ENCODE measurements around the gene OXSR1. TPM values are rescaled to one million over a fixed set of nuclear protein-coding genes. Genes with fewer than 3 reads are reported as not detected.
A peak's percentile ranks its signal among the peaks of the same experiment; 100 is the strongest.

OXSR1 gene
- polyA plus RNA-seq, 1 donor from 2014 or later: 13.0 TPM

DNA sequence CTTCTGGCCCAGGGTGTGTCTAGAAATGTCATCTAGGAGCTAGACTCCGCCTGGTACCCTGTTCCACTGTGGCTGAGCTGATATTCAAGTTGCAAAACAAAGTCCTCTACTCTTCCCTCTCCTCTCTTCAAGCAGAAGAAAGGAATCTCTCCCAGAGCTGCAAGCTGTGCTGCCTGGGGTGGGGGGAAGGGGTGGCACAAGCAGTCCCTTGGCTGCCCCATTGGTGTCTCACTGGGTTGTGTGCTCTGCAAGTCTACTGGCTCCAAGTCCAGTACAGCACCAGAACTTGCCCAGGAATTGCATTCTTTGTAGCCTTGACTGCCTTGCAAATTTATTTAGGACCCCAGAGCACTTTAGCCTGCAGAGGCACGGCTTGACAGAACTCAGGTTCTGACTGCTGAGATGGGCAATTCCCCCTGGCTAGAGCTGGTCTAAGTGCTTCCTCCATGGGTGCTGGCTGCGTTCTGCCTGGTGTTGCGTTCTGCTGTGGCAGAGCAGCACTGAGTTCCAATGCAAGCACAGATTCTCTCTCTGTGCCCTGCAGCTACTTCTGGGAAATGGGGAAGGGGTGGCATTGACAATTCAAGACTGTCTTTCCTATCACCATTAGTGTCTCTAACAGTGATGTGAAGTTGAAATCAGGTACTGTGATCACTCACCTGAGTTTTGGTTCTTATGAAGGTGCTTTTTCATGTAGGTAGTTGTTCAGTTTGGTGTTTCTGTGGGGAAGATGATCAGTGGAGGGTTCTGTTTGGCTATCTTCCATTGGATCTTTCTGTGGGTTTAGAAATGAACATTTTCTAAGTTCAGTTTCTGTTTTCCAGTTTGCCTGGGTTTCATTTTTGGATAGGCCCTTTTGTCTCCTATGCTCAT, 39.5 kb downstream of the OXSR1 start:
- Mint-ChIP-seq H3K27me3 (no peaks in the 10 kb centered on the region), H3K27ac (no peak overlapping the region), H3K4me1 (peaks cover 12 to 25% (median 16%) of the 10 kb centered on the region in 3 donors), H3K4me3 (peak overlapping the region in 1 of 4 donors; percentile 12), H3K9me3 (peaks cover 0 to 1% (median 0%) of the 10 kb centered on the region in 3 donors), H3K36me3 (peaks cover 19% of the 10 kb centered on the region)

DNA sequence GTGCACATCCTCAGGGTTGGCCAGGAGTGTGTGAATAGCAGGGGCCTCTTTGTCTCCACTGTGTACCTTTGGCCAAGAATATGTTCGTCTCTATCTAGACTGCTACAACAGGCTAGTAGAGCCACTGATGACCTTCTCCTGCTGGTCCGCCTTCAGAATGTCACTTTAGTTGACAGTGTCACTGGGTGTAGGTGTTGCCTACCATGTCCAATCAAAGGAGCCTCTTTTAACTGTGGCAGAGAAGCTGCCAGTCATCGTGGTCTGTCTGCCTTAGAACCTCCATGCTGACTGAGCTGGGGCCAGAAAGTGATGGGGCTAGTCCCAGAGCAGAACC, 40.1 kb downstream of the OXSR1 start:
- Mint-ChIP-seq H3K27me3 (no peaks in the 10 kb centered on the region), H3K27ac (no peak overlapping the region), H3K9me3 (peaks cover 0 to 1% (median 0%) of the 10 kb centered on the region in 3 donors), H3K4me1 (peaks cover 18 to 31% (median 22%) of the 10 kb centered on the region in 3 donors), H3K4me3 (no peak overlapping the region), H3K36me3 (peaks cover 16% of the 10 kb centered on the region)

DNA sequence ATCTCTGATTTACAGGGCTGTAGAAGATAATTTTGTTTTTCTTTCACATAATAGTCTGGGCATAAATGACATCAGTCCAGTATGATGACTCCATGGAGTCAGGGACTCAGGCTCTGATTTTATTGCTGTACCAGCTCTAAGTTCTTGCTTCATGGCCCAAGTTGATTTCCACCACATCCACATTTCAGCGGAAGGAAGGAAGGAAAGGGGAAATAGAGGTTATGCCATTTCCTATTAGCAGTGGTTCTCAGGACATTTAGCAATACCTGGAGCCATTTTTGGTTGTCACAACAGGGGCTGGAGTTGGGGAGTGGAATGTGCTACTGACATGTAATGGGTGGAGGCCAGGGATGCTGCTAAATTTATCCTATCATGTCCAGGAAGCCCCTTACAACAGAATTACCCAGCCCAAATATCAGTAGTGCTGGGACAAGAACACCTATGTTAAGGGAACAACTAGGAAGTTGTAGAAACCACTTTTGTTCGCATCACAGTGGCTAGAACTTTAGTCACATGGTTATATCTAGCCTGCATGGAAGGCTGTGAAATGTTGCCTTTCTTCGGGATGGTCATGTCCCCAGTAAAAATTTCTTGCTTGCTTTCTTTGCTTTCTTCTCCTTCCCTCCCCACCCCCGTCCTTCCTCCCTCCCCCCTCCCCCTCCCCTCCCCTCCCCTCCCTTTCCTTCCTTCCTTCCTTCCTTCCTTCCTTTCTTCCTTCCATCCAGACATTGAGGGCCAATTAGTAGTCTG, 42.1 kb downstream of the OXSR1 start:
- no peak overlapping the region for H3K4me3 Mint-ChIP-seq
- H3K9me3 Mint-ChIP-seq: peaks cover 0 to 1% (median 0%) of the 10 kb centered on the region in 3 donors
- H3K27ac Mint-ChIP-seq: no peak overlapping the region
- peaks cover 14% of the 10 kb centered on the region for H3K36me3 Mint-ChIP-seq
- H3K4me1 Mint-ChIP-seq: peaks cover 22 to 38% (median 23%) of the 10 kb centered on the region in 3 donors
- H3K27me3 Mint-ChIP-seq: no peaks in the 10 kb centered on the region

DNA sequence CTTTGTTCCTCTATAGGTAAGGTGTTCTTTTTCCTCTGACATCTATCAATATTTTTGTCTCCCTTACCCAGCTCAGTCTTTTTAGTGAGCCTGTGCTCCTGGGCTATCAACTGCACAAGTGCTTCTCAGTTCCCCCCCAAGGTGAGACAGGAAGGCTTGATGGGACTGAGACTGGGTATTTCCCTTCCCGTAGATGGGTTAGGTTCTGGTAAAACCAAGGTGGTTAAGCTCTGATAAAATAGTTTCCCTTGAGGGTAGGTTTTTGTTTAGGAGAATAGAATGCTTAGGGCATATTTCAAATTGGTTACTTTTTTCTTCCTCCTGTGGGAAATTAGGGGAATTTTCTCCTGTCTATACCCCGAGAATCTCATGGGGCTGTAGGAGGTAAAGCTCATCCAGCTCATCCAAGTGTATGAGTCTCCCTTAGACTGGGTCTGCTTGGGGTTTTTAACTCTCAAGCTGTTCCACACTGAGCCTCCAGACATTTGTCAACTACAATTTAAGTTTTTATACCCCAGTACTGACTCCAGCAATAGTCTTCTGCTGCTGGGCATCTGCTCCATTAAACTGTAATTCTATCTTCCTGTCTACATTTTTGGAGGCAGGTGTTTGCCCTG, 44.9 kb downstream of the OXSR1 start:
- Mint-ChIP-seq H3K36me3 (peaks cover 14% of the 10 kb centered on the region), H3K9me3 (peaks cover 0 to 1% (median 1%) of the 10 kb centered on the region in 3 donors), H3K27me3 (no peaks in the 10 kb centered on the region), H3K4me1 (peaks cover 19 to 58% (median 27%) of the 10 kb centered on the region in 3 donors), H3K4me3 (no peak overlapping the region), H3K27ac (no peak overlapping the region)

DNA sequence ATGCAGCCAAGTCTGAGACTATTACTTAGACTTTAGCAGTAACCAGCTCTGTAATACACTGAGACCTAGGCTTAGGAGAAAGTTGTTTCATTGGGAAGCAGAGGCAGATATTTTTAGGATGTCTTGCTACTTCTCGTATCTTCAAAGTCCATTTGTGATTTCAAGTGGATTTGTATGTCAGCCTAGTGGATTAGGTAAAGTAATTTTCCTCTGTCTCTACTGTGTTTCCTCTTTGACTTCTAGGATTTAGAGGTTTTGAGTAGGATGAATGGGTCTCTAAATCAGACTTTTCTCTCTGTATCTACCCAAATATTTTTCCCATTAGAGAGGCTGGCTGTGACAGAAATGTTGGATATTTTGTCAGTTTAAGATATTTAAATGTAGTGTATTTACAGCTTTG, 46.8 kb downstream of the OXSR1 start:
- H3K9me3 Mint-ChIP-seq: peaks cover 0 to 1% (median 1%) of the 10 kb centered on the region in 3 donors
- peaks cover 13% of the 10 kb centered on the region for H3K36me3 Mint-ChIP-seq
- no peaks in the 10 kb centered on the region for H3K27me3 Mint-ChIP-seq
- H3K4me3 Mint-ChIP-seq: no peak overlapping the region
- peak overlapping the region in 1 of 3 donors; percentile 64 for H3K27ac Mint-ChIP-seq
- H3K4me1 Mint-ChIP-seq: peaks cover 21 to 52% (median 21%) of the 10 kb centered on the region in 3 donors

DNA sequence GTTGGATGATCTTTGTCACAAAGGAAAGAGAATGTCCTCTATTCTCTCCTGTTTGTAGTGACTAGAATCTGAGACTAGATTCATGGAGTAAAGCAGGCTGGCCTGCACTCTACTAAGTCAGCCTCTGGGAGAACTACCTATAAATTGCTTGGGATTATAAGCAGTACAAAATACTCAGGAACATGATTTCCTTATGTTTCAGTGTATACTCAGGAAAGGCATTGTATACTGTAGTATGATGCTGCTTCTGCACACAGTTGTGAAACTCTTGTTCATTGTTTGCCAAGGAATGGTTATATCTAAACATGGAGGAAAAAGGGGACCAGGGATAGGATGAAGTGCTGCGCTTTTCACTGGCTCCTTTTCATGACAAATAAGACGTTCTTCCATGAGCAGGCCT, 49.2 kb downstream of the OXSR1 start:
- H3K9me3 Mint-ChIP-seq: peaks cover 0 to 1% (median 0%) of the 10 kb centered on the region in 3 donors
- H3K4me1 Mint-ChIP-seq: peaks cover 17 to 52% (median 17%) of the 10 kb centered on the region in 3 donors
- H3K27me3 Mint-ChIP-seq: no peaks in the 10 kb centered on the region
- no peak overlapping the region for H3K27ac Mint-ChIP-seq
- H3K36me3 Mint-ChIP-seq: peaks cover 10% of the 10 kb centered on the region
- no peak overlapping the region for H3K4me3 Mint-ChIP-seq

DNA sequence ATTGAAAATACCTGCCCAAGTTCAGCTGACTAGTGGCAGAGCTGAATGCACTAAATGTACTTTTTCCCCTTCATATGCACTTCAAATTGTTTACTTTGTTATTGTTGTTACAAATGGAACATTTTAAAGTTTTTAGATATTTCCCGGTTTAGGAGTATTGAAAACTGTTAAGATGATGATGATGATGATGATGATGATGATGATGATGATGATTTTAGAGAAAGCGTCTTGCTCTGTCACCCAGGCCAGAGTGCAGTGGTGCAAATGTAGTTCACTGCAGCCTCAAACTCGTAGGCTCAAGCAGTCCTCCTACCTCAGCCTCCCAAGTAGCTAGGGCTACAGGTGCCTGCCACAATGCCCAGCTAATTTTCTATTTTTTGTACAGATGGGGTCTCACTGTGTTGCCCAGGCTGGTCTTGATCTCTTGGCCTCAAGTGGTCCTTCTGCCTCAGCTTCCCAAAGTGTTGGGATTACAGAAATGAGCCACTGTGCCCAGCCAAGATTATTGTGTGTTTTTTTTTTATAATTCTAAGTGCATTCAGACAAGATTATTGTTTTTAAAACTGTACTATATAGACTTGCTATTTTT, 54.4 kb downstream of the OXSR1 start:
- Mint-ChIP-seq H3K9me3 (no peaks in the 10 kb centered on the region), H3K27ac (no peak overlapping the region), H3K4me1 (peaks cover 0 to 12% (median 11%) of the 10 kb centered on the region in 3 donors), H3K27me3 (no peaks in the 10 kb centered on the region), H3K4me3 (no peak overlapping the region), H3K36me3 (peaks cover 11% of the 10 kb centered on the region)

DNA sequence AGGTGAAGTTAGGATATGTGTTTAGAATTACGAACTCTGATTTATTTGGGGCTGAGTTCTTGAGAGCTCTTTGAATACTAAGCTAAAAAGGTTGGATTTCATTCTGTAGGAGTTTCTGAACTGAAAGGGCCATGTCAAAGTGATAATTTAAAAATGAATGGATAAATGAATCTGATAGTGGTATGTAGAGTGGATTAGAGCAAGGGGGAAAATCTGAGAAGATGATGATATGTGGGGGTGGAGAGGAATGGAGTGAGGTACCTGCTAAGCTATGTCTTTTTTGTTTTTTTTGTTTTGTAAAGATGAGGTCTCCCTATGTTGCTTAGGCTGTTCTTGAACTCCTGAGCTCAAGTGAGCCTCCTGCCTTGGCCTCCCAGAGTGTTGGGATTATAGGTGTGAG, 55.7 kb downstream of the OXSR1 start:
- H3K36me3 Mint-ChIP-seq: peaks cover 15% of the 10 kb centered on the region

DNA sequence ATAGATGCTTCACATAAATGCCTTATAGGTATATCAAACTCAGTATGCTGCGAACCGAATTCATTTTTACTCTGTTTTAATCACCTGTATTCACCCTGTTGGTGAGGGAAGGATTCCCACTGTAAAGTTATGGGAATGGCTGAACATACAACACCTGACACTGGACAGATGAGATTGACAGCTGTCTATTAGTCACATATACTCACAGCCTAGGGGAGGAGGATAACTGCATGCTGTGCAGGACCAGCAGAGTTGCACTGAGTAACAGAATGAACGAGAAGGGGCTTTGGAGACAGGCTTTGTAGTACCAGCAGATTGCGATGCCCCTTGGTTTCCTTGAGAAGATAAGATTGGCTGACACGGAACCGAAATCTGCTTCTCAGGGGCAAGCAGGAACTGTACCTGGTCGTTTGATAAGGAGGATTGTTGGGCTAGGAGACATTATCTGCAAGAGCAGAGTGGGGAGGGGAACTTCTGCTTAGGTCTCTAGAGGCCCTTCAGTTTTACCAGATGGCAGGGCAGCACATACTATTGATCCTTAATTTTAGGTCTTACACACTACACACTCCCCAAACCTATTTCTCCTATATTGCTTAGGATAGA, 56.8 kb downstream of the OXSR1 start:
- no peak overlapping the region for H3K4me3 Mint-ChIP-seq
- H3K36me3 Mint-ChIP-seq: peaks cover 16% of the 10 kb centered on the region
- H3K4me1 Mint-ChIP-seq: peaks cover 0 to 11% (median 6%) of the 10 kb centered on the region in 3 donors
- H3K27me3 Mint-ChIP-seq: no peaks in the 10 kb centered on the region
- no peak overlapping the region for H3K27ac Mint-ChIP-seq
- H3K9me3 Mint-ChIP-seq: no peaks in the 10 kb centered on the region

More for the DNA sequence above, 55.7 kb downstream of the OXSR1 start:
- Mint-ChIP-seq H3K27ac (peak overlapping the region in 1 of 3 donors; percentile 6), H3K27me3 (no peaks in the 10 kb centered on the region), H3K4me1 (peaks cover 0 to 12% (median 11%) of the 10 kb centered on the region in 3 donors), H3K4me3 (no peak overlapping the region), H3K9me3 (no peaks in the 10 kb centered on the region)

DNA sequence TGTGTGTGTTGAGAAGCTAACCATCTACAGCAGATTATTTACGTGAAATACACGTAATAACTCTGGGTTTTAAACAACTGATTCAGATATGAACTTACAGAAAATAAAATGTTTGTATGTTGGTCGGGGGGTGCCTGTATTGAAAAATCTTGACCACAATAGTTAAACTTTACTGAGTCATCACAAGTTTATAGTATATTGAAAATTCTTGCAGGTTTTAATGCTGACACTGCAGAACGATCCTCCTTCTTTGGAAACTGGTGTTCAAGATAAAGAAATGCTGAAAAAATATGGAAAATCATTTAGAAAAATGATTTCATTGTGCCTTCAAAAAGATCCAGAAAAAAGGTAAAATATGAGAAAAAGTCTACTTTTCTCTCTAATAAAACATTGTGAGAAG, 59.0 kb downstream of the OXSR1 start:
- H3K4me3 Mint-ChIP-seq: no peak overlapping the region
- H3K4me1 Mint-ChIP-seq: peaks cover 0 to 4% (median 0%) of the 10 kb centered on the region in 3 donors
- H3K9me3 Mint-ChIP-seq: no peaks in the 10 kb centered on the region
- H3K27me3 Mint-ChIP-seq: no peaks in the 10 kb centered on the region
- H3K36me3 Mint-ChIP-seq: peaks cover 16% of the 10 kb centered on the region
- H3K27ac Mint-ChIP-seq: no peak overlapping the region

DNA sequence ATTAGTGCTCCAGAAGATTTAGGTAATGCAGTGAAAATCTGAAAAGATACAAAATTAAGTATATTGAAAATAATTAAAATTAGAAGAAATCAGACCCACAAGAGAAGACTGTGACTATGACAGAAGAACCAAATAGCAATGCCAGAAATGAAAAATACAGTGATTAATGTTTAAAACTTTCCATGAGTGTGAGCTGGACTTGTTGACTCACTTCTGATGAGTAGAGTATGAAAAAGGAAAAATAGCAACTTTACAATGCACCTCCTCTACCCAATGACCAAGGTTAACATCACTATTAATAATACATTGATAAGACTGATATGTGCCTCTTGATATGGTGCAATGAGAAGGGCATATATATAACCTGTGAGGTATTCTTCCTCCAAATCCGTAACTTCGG, 60.9 kb downstream of the OXSR1 start:
- Mint-ChIP-seq H3K4me1 (no peaks in the 10 kb centered on the region), H3K27ac (no peak overlapping the region), H3K4me3 (no peak overlapping the region), H3K9me3 (no peaks in the 10 kb centered on the region), H3K27me3 (no peaks in the 10 kb centered on the region), H3K36me3 (peaks cover 14% of the 10 kb centered on the region)

DNA sequence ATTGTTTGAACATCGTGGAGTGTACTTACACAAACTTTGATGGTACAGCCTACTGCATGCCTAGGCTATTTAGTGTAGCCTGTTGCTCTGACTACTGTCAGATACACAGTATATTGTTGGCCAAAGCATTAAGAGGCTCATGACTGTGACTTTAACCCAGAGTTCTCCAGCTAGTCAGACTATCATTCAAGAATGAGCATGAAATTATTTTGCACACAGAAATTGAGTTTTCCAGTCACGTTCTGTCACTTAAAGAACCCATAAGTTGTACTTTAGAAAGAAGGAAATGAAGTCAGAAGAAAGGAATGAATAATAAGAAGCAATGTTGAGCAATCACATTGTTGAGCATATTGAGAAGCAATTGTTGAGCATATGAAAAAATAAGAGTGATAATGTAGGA, 62.7 kb downstream of the OXSR1 start:
- H3K9me3 Mint-ChIP-seq: no peaks in the 10 kb centered on the region
- H3K4me1 Mint-ChIP-seq: no peaks in the 10 kb centered on the region
- no peaks in the 10 kb centered on the region for H3K27me3 Mint-ChIP-seq
- no peak overlapping the region for H3K4me3 Mint-ChIP-seq
- no peak overlapping the region for H3K27ac Mint-ChIP-seq
- peaks cover 12% of the 10 kb centered on the region for H3K36me3 Mint-ChIP-seq

DNA sequence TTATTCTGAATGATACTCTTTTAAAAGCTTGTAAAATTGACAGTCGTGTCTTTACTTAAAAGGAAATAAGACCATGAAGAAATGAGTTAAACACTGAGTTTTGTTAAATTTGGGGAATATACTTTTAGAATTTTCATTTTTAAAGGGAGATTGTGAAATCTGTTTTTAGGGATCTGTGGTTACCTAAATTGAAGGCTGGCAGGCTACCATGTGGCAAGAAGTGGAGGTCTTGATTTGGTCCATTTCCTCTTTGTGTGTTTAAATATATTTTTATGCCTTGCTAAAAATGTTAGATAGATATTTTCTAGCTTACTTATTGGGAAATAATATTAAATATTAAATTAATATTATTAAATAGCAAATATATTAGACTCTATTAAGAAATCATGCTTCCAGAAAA, 63.7 kb downstream of the OXSR1 start:
- Mint-ChIP-seq H3K4me1 (no peaks in the 10 kb centered on the region), H3K9me3 (no peaks in the 10 kb centered on the region), H3K27me3 (no peaks in the 10 kb centered on the region), H3K4me3 (no peak overlapping the region), H3K36me3 (peaks cover 14% of the 10 kb centered on the region), H3K27ac (no peak overlapping the region)

DNA sequence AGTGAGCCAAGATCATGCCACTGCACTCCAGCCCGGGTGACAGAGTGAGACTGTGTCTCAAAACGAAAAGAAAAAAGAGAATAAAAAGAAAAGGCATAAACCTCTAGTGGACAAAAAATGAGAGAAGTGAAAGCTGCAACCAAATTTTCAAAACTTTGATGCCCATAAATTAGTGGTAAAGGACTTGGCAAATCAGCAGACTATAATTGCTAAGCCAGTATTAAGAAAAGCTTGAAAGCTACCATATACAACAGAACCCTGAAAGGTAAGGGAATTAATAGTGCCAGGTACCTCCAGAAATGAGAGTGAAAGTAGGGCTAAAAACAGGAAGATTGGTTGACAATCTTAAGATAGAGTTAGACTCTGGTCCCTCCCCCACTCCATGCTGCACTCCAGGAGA, 67.4 kb downstream of the OXSR1 start:
- Mint-ChIP-seq H3K27ac (peak overlapping the region in 1 of 3 donors; percentile 63), H3K4me3 (no peak overlapping the region), H3K9me3 (peaks cover 4 to 12% (median 9%) of the 10 kb centered on the region in 3 donors), H3K27me3 (no peaks in the 10 kb centered on the region), H3K36me3 (peaks cover 25% of the 10 kb centered on the region), H3K4me1 (no peaks in the 10 kb centered on the region)

Measured in IgD-negative memory B cell (primary cell).